ENCODE results near the gene BCL10.
A peak's percentile ranks its signal among the peaks of the same experiment; 100 is the strongest.
"Not testable (repeated sequence)": the region's sequence is repeated elsewhere in the genome, so short reads cannot be mapped to it uniquely, and the experiment has no call there.

The BCL10 gene

GRCh38 chr1:85259118-85259911, 17.1 kb downstream of the BCL10 start, which contains the start of gene C1orf52:
C1orf52 (minus strand) TSS chr1:85259662; CDS start chr1:85259633, 29 bp downstream.
- peak within 1 kb of the TSS; percentile 40 for H2AK5ac ChIP-seq (ENCODE audit: low read depth, low read length)
- peak within 1 kb of the TSS; percentile 8 for H3K23ac ChIP-seq (ENCODE audit: low read depth, low read length, poor library complexity)
- H4K8ac ChIP-seq (ENCODE audit: low read depth, low read length) = peak within 1 kb of the TSS; percentile 52
- H2BK120ac ChIP-seq (ENCODE audit: low read depth, low read length) = no peak within 1 kb of the TSS
- H3K27ac ChIP-seq (replicated peaks; ENCODE audit: low read length) = peak within 1 kb of the TSS; percentile 53
- H3K4me1 ChIP-seq (ENCODE audit: control insufficient read depth in 2 of 2, insufficient read depth in 1 of 2, low read depth in 1 of 2, low read length in 2 of 2) = peaks cover 4 to 11% of the 10 kb centered on the region in 2 donors
- H3K4ac ChIP-seq (ENCODE audit: low read length) = no peak within 1 kb of the TSS
- H2BK5ac ChIP-seq (ENCODE audit: low read length) = peak within 1 kb of the TSS; percentile 85
- WGBS, 2 donors (ENCODE audit: extremely low coverage in 2 of 2, insufficient read length in 2 of 2, insufficient replicate concordance in 1 of 2) = no CpG with 5 or more reads among the region's 65 CpGs
- peak within 1 kb of the TSS; percentile 87 for H3K9ac ChIP-seq (ENCODE audit: low read depth, low read length, poor library complexity)
- H3K79me1 ChIP-seq (ENCODE audit: low read depth, low read length) = peaks cover 5% of the 10 kb centered on the region
- H2BK12ac ChIP-seq (ENCODE audit: low read length) = no peak within 1 kb of the TSS
- H3K27me3 ChIP-seq (ENCODE audit: control insufficient read depth in 3 of 3, insufficient read depth in 3 of 3, low read depth in 1 of 3, low read length in 3 of 3) = no peaks in the 10 kb centered on the region
- peak within 1 kb of the TSS; percentile 95 for H2AFZ ChIP-seq (ENCODE audit: low read length)
- peaks cover 2 to 5% of the 10 kb centered on the region in 2 donors for H3K9me3 ChIP-seq (replicated peaks in 1 of 2; ENCODE audit: control insufficient read depth in 2 of 2, insufficient read depth in 1 of 2, low read depth in 1 of 2, low read length in 2 of 2)
- H4K91ac ChIP-seq (ENCODE audit: low read depth, low read length, poor library complexity) = no peak within 1 kb of the TSS
- H3K18ac ChIP-seq (ENCODE audit: low read length) = peak within 1 kb of the TSS; percentile 78
- DNase-seq (ENCODE audit: low spot score) = peak; percentile 95
- H3K4me2 ChIP-seq (ENCODE audit: insufficient read depth, low read length, poor library complexity, severe bottlenecking) = peak within 1 kb of the TSS; percentile 86
- H3K4me3 ChIP-seq (ENCODE audit: low read length in 2 of 2) = peak within 1 kb of the TSS; percentile 95 to 99
- H3K14ac ChIP-seq (ENCODE audit: low read length) = no peak within 1 kb of the TSS
- H2BK15ac ChIP-seq (ENCODE audit: low read length) = no peak within 1 kb of the TSS
- H3K36me3 ChIP-seq (replicated peaks in 1 of 2; ENCODE audit: control insufficient read depth in 2 of 2, insufficient read depth in 2 of 2, low read length in 2 of 2) = peaks cover 2 to 52% of the 10 kb centered on the region in 2 donors

DNA sequence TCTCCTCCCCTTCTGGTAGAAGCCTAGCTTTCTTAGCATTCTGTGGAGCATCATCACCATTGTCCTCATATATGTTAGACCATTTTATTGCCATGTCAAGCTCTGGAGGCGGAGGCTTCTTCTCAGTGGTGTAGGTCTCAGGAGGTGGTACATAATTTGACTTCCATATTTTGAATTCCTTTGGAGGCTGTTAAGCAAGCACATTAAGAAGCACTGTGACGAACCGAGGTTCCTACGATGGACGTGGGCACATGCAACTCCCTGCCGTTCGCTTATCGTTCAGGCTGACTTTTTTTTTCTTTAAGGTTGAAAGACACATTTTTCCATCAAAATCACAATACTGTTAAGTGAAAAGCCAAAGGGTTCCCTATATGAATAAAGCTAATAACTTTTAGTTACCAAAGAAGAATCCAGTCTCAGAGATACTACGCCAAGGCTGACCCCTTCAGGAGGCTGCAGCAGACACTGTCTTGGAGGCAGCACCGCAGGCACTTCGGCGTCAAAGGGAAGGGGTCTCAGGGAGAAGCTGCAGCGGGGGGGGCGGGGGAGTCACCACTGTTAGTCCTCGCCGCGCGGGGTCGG, 17.8 kb downstream of the BCL10 start:
- H2BK5ac ChIP-seq (ENCODE audit: low read length) = peak overlapping the region; percentile 85
- H2BK15ac ChIP-seq (ENCODE audit: low read length) = no peak overlapping the region
- peaks cover 4 to 11% of the 10 kb centered on the region in 2 donors for H3K4me1 ChIP-seq (ENCODE audit: control insufficient read depth in 2 of 2, insufficient read depth in 1 of 2, low read depth in 1 of 2, low read length in 2 of 2)
- H3K36me3 ChIP-seq (replicated peaks in 1 of 2; ENCODE audit: control insufficient read depth in 2 of 2, insufficient read depth in 2 of 2, low read length in 2 of 2) = peaks cover 2 to 52% of the 10 kb centered on the region in 2 donors
- no peak overlapping the region for H4K91ac ChIP-seq (ENCODE audit: low read depth, low read length, poor library complexity)
- H3K18ac ChIP-seq (ENCODE audit: low read length) = no peak overlapping the region
- no peak overlapping the region for H4K8ac ChIP-seq (ENCODE audit: low read depth, low read length)
- DNase-seq (ENCODE audit: low spot score) = peak; percentile 37
- peaks cover 2 to 5% of the 10 kb centered on the region in 2 donors for H3K9me3 ChIP-seq (replicated peaks in 1 of 2; ENCODE audit: control insufficient read depth in 2 of 2, insufficient read depth in 1 of 2, low read depth in 1 of 2, low read length in 2 of 2)
- H2AK5ac ChIP-seq (ENCODE audit: low read depth, low read length) = peak overlapping the region; percentile 40
- H3K27me3 ChIP-seq (ENCODE audit: control insufficient read depth in 3 of 3, insufficient read depth in 3 of 3, low read depth in 1 of 3, low read length in 3 of 3) = no peaks in the 10 kb centered on the region
- H3K23ac ChIP-seq (ENCODE audit: low read depth, low read length, poor library complexity) = peak overlapping the region; percentile 8
- no peak overlapping the region for H3K27ac ChIP-seq (replicated peaks; ENCODE audit: low read length)
- H3K4me2 ChIP-seq (ENCODE audit: insufficient read depth, low read length, poor library complexity, severe bottlenecking) = peak overlapping the region; percentile 86
- peaks cover 5% of the 10 kb centered on the region for H3K79me1 ChIP-seq (ENCODE audit: low read depth, low read length)
- no CpG with 5 or more reads among the region's 19 CpGs for WGBS, 2 donors (ENCODE audit: extremely low coverage in 2 of 2, insufficient read length in 2 of 2, insufficient replicate concordance in 1 of 2)
- peak overlapping the region; percentile 87 for H3K9ac ChIP-seq (ENCODE audit: low read depth, low read length, poor library complexity)
- H3K4me3 ChIP-seq (ENCODE audit: low read length in 2 of 2) = peak overlapping the region; percentile 95 to 99
- H2BK120ac ChIP-seq (ENCODE audit: low read depth, low read length) = no peak overlapping the region
- no peak overlapping the region for H3K4ac ChIP-seq (ENCODE audit: low read length)
- no peak overlapping the region for H2BK12ac ChIP-seq (ENCODE audit: low read length)
- H3K14ac ChIP-seq (ENCODE audit: low read length) = no peak overlapping the region
- H2AFZ ChIP-seq (ENCODE audit: low read length) = peak overlapping the region; percentile 91

DNA sequence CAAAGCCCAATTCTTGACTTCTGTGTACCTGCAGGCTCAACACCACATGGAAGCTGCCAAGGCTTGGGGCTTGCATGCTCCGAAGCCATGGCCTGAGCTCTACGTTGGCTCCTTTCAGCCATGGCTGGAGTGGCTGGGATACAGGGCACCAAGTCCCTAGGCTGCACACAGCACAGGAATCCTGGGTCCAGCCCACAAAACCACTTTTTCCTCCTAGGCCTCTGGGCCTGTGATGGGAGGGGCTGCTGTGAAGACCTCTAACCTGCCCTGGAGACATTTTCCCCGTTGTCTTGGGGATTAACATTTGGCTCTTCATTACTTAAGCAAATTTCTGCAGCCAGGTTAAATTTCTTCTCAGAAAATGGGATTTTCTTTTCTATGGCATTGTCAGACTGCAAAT, 27.4 kb downstream of the BCL10 start:
- not testable (repeated sequence) for H3K79me1 ChIP-seq (ENCODE audit: low read depth, low read length); H2BK120ac ChIP-seq (ENCODE audit: low read depth, low read length)

GRCh38 chr1:85245891-85246290, 30.5 kb downstream of the BCL10 start:
- Histone ChIP-seq H3K4me1 (ENCODE audit: control insufficient read depth in 2 of 2, insufficient read depth in 1 of 2, low read depth in 1 of 2, low read length in 2 of 2) (peaks cover 0 to 4% of the 10 kb centered on the region in 2 donors), H3K4me3 (ENCODE audit: low read length in 2 of 2) (no peak overlapping the region), H2BK12ac (ENCODE audit: low read length) (no peak overlapping the region), H3K23ac (ENCODE audit: low read depth, low read length, poor library complexity) (no peak overlapping the region), H3K18ac (ENCODE audit: low read length) (no peak overlapping the region), H2BK120ac (ENCODE audit: low read depth, low read length) (no peak overlapping the region), H3K9ac (ENCODE audit: low read depth, low read length, poor library complexity) (no peak overlapping the region), H3K14ac (ENCODE audit: low read length) (no peak overlapping the region), H4K8ac (ENCODE audit: low read depth, low read length) (no peak overlapping the region), H3K27me3 (ENCODE audit: control insufficient read depth in 3 of 3, insufficient read depth in 3 of 3, low read depth in 1 of 3, low read length in 3 of 3) (peaks cover 0 to 6% (median 0%) of the 10 kb centered on the region in 3 experiments), H3K27ac (replicated peaks; ENCODE audit: low read length) (no peak overlapping the region), H2AK5ac (ENCODE audit: low read depth, low read length) (no peak overlapping the region), H2BK5ac (ENCODE audit: low read length) (no peak overlapping the region), H3K36me3 (replicated peaks in 1 of 2; ENCODE audit: control insufficient read depth in 2 of 2, insufficient read depth in 2 of 2, low read length in 2 of 2) (peaks cover 0 to 5% of the 10 kb centered on the region in 2 donors), H2AFZ (ENCODE audit: low read length) (no peak overlapping the region), H3K9me3 (replicated peaks in 1 of 2; ENCODE audit: control insufficient read depth in 2 of 2, insufficient read depth in 1 of 2, low read depth in 1 of 2, low read length in 2 of 2) (peaks cover 0 to 5% of the 10 kb centered on the region in 2 donors), H3K4ac (ENCODE audit: low read length) (no peak overlapping the region), H3K79me1 (ENCODE audit: low read depth, low read length) (no peaks in the 10 kb centered on the region), H4K91ac (ENCODE audit: low read depth, low read length, poor library complexity) (no peak overlapping the region), H2BK15ac (ENCODE audit: low read length) (no peak overlapping the region), H3K4me2 (ENCODE audit: insufficient read depth, low read length, poor library complexity, severe bottlenecking) (no peak overlapping the region)
- DNase-seq (ENCODE audit: low spot score) = no peak
- WGBS, 2 donors (ENCODE audit: extremely low coverage in 2 of 2, insufficient read length in 2 of 2, insufficient replicate concordance in 1 of 2) = no CpG with 5 or more reads among the region's 1 CpG

More for the DNA sequence above, 27.4 kb downstream of the BCL10 start:
- not testable (repeated sequence) for H3K27me3 ChIP-seq (ENCODE audit: control insufficient read depth in 3 of 3, insufficient read depth in 3 of 3, low read depth in 1 of 3, low read length in 3 of 3); H3K23ac ChIP-seq (ENCODE audit: low read depth, low read length, poor library complexity); H4K8ac ChIP-seq (ENCODE audit: low read depth, low read length); DNase-seq (ENCODE audit: low spot score); H3K9me3 ChIP-seq (replicated peaks in 1 of 2; ENCODE audit: control insufficient read depth in 2 of 2, insufficient read depth in 1 of 2, low read depth in 1 of 2, low read length in 2 of 2); H2AK5ac ChIP-seq (ENCODE audit: low read depth, low read length); H3K9ac ChIP-seq (ENCODE audit: low read depth, low read length, poor library complexity); H4K91ac ChIP-seq (ENCODE audit: low read depth, low read length, poor library complexity); H3K4me1 ChIP-seq (ENCODE audit: control insufficient read depth in 2 of 2, insufficient read depth in 1 of 2, low read depth in 1 of 2, low read length in 2 of 2); H3K4me3 ChIP-seq (ENCODE audit: low read length in 2 of 2); H2BK5ac ChIP-seq (ENCODE audit: low read length); H2BK15ac ChIP-seq (ENCODE audit: low read length); H2BK12ac ChIP-seq (ENCODE audit: low read length); H3K14ac ChIP-seq (ENCODE audit: low read length); H3K18ac ChIP-seq (ENCODE audit: low read length); H3K4me2 ChIP-seq (ENCODE audit: insufficient read depth, low read length, poor library complexity, severe bottlenecking); H3K4ac ChIP-seq (ENCODE audit: low read length); H2AFZ ChIP-seq (ENCODE audit: low read length); H3K27ac ChIP-seq (replicated peaks; ENCODE audit: low read length)
- WGBS, 2 donors (ENCODE audit: extremely low coverage in 2 of 2, insufficient read length in 2 of 2, insufficient replicate concordance in 1 of 2) = no CpG with 5 or more reads among the region's 3 CpGs
- H3K36me3 ChIP-seq (replicated peaks in 1 of 2; ENCODE audit: control insufficient read depth in 2 of 2, insufficient read depth in 2 of 2, low read length in 2 of 2) = peaks cover 2 to 36% of the 10 kb centered on the region in 2 donors

All from neuronal stem cell (in vitro differentiated cells).